HG02642 (cell line): Measurements from ENCODE around the gene PRR7.

Experiments
- ATAC-seq: cut with Tn5 transposase; IDR thresholded peaks from one replicate; pipeline ENCODE4 v1.9.1; 2021; ENCODE audit warnings: mild to moderate bottlenecking; ENCODE audit not compliant: unreplicated experiment, poor library complexity

PRR7 gene

DNA sequence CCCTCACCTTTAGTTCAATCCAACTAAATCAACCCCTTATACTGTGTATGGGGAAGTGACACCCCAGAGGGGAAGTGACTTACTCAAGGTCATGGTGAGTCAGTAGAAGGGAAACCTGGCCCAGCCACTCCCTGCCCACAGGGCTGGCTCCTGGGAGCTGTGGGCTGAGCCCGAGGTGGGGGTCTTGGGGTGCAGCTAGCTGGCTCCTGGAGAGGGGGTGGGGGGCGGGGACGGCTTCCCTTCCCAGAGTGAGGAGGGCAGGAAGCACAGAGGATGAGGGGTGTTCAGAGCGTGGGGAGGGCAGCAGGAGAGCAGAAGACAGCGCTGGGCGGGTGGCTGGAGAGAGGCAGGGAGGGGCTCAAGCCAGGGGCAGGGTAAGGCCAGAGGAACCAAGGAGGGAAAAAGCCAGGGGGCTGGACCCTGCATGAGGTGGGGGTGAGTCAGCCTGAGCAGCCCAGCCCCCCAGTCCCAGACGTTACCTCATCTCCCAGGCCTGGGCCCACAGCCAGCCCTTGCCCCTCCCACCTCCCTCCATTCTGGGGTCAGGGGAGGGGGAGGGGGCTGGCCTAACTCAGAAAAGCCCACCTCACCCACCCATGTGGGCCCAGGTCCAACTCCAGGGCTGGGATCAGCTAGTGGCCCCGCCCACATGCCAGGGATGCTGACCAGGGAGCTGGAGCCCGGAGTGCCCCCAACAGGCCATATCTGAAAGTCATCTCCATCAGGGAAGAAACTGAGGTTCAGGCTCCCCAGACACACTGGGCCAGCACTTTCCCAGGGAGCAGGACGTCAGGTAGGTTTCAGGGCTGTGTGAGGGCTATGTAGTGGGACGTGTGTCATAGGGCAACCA is 48.0 kb downstream of the PRR7 start:
- no peak for ATAC-seq

DNA sequence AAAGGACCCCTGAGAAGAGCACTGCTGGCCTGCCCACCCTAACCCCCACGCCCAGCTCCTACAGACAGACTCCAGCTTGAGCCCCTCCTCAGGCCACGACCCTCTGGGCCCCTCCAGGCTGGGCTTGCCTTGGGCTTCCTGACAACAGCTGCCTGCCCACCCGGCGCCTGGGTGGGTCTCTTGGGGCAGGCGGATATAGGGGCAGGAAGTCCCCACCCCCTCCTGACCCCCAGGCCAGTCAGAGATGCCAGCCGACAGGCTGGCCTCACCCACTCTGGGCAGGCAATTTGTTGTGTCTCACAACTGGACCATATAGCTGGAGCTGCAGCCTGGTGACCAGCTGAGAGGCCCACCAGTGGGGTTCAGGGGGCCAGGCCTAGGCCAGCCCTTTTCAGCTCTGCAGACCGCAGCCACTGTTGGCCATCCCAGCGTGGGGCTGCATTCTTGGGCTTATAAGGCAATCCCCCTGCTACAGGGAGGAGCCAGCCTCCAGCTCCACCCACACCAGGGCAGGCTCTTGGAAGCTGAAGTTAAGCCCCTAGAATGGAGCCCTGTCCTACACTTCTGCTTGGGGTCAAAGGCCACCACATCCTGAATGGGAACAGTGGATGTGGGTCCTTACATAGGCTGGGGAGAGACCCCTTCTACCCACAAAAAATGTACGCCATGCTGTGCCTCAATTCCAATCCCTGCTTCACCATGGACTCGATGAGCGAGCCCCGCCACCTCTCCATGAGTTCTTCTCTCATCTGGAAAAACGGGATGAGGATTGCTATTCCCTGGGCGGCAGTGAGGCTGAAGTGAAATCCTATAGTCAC is 48.8 kb downstream of the PRR7 start:
- ATAC-seq: no peak

DNA sequence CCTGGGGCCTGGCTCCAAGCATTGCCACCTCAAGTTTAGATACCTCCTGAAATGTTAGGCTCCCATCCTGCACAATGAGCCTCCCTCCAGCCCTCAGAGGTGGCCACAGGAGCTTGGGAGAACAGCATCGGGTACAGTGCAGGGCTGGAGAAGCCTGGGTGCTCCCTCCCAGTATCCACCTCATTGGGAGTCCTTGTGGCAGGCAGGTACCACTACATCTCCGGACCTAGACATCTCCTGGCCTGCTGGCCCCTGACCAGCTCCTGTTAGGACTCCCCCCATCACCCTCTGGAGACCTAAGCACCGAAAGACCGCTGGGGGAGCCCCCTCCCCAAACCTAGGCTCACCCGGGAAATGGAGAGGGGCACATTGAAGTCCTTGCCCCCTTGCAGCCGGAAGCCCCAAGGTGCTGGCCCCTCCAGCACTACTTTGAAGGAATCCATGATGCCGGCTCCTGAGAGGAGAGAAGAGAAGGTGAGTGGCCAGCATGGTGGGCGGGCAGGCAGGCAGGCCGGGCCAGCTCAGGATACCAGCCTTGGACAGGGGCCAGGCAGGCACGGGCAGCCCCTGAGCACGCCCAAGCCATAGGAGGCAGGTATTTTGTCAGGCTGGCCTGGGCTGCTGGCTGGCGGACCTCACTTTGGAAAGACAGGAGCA is 49.6 kb downstream of the PRR7 start:
- ATAC-seq: no peak

DNA sequence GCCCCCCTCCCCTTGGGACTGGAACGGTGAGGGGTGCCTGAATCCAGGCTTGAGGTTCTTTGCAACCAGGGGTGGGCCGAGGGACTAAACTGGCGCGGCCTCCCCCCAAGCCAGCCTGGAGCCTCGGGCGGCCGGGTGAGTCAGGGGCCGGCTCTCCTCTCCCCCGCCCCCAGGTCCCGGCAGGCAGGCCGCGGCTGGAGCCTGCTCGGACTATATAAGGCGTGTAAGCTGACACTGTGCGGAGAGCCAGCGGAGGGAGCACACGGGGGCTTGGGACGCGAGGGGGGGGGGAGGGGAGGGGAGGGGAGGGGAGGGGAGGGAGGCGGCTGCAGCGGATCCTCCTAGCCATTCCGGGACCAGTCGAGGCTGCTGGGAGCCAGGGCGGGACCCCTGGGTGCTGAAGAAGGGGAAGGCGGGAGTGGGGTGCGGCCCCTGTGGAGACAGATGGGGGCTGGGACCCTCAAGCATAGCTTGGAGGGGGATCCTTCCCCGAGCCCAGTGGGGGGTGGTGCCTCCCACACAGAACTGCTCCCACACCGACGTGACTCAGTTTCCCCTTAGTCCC is 50.2 kb downstream of the PRR7 start:
- ATAC-seq: no peak

DNA sequence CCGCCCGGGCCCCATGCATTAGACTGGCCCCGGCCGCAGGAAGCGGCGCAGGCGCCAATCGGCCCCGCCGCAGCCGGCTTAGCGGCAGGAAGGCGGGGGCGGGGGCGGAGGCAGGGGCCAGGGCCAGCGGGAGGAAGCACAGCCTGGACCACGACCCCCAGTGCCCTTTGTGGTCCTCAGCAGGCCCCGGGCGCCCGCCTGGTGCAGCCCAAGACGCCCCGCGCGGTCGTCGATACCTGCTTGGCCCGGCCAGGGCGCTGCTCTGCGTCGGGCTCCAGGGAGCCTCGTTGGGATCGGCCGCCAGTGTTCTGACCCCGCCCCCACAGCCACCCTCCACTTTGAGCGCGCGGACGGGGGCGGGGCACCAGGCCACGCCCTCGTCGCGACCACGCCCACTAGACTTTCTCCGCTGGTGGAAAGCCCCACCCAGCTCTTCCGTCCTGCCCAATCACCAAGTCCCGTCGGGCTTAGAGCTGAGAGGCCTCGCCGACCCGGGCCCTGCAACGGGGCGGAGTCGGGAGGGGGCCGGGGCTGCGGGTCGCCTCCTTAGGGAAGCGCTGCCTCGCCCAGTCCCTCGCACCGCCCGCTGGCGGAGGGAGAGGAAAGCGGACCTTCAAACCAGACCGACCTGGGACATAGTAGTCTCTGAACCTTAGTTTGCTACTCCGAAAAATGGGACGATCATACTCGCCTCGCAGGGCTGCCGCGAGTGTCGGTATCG is 50.8 kb downstream of the PRR7 start, which contains the start of gene PDLIM7:
Gene PDLIM7 (minus strand): TSS at position 313 of the 721 bp plus-strand sequence. CDS start 1,092 bp downstream, outside the sequence.
- peak; percentile 77 for ATAC-seq

DNA sequence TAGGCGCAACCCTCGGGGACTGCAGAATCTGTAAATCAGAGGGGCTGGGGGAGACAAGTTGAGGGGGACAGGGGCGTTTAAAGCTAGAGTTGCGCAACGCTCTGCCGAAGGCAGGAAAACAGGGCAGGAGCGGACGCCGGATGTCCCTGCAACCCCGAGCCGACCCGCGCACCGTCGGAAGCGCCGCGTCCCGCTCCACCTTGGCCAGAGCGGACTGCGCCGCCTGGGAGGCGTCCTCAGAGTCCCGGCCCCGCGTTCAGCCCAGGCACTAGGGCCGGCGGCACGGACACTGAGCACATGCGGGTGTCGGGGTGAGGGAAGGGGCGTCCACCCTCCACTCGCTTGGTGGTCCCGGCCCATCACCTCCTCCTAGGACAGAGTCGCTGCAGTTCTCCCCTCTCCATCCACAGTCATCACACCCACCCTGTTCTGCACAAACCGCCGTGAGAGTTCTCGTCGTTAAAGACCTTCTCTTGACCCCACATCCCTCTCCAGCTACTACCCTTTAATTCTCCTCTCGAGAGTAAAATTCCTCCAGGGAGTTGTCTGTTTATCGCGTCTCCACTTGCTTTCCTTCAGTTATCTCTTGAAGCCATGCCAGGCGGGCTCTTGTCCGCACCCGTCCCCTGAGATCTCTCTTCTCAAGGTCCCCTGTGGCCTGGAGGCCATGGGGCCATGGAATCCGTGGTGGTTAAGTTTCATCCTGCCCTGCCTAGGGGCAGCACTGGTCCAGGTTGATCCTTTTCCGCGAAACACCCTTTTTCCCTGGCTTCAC is 51.6 kb downstream of the PRR7 start:
- ATAC-seq: peak; percentile 1

DNA sequence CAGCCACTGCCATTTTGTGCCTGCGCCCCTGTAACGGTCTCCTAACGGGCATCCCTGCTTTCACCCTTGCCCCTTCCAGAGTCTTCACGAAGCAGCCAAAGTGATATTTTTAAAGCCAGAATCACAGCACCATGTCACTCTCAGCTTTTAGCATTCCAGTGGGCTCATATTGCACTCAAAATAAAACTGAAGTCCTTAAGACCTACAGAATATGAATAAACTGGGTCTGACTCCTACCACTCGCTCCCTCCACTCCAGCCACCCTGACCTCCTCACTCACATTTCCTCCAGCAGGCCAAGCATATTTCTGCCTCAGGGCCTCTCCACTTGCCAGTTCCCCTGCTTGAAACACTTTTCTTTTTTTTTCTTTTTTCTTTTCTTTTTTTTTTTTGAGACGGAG is 53.2 kb downstream of the PRR7 start:
- no peak for ATAC-seq

DNA sequence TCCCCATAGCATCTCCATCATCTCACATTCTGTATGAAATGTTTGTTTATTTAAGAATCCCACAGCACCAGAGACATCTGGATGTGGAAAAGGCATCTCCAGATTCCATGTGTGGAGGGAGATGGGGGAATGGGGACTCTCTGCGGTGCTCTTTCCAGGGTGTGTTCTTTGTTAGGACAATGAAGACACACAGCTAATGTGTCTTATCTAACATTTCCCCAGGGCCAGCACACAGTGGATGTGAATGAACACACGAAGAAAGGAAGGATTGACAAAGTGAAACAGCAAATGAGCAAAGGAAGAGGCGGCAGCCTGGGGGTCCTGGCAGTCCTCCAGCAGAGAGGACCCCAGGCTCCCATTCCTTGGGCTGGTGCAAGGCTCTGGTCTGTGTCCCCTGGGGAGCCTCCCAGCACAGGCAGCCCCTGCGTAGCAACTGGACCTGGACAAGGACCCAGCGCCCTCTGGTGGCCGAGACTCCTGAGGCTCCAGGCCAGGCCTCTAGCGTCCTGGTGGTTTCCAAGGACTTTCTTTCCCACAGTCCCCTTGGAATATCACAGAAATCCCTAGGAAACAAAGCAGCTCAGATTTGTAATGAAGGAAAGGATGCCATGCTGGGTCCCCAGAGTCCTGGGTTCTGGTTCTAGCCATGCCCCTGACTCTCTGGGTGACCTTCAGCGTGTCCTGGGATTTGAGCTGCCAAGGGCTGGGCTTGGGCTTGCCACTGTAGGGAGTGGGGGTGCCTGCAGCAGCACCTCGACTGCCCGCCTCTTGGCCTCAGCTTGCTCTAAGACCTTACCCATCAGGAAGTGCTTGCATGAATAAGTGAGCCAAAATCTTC is 54.3 kb downstream of the PRR7 start:
- ATAC-seq: peak; percentile 23

DNA sequence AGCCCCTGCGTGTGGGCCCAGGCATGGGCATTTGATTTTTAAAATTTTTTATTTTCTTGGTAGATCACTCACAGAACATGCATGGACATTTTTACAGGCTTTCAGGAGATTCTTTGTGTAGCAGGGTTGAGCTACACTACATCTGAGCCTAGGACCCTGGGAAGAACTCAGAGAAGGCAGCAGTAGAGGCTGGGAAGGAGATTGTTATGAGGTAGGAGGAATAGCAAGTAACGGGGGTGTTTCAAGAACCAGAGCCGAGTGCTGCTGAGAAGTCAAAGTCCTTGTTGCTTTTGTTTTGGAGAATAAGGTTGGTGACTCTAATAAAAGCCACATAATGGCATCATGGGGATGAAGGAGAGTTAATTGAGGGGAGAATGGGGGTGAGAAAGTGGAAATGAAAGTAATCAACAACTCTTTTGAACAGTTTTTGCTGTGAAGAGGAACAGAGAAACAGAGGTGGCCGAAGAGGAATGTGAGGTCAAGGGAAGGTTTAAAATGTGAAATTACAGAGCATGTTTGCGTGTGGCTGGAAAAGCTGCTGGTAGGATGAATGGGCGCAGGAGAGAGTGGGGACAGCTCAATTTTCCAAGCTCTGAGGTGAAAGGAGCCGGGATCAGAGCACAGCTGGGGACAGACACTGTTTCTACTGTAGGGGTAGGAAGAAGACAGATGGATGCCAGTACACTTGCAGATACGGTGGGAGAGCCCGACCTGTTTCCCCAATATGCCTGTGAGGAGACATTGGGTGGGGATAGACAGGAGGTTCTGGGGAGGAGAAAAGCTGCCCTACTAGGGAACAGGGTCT is 55.5 kb downstream of the PRR7 start:
- ATAC-seq: no peak

DNA sequence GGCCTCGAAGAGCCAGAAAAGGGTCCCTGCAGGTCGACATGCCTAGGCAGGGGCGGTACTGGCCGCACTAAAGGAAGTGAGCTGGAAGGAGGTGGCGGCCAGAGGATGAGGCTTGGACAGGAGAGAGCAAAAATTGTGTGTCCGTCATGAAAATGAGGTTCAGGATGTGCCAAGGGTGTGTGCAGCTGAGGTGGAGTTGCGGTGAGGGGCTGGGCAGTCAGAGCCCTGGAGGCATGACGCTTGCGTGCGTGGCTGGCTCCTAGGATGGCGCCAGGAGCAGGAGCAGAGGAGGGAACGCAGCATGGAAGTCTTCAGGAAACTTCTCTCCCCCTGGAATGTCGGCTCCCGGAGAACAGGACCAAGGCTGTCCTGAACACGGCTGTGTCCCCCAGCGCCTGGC is 56.3 kb downstream of the PRR7 start:
- ATAC-seq: no peak

DNA sequence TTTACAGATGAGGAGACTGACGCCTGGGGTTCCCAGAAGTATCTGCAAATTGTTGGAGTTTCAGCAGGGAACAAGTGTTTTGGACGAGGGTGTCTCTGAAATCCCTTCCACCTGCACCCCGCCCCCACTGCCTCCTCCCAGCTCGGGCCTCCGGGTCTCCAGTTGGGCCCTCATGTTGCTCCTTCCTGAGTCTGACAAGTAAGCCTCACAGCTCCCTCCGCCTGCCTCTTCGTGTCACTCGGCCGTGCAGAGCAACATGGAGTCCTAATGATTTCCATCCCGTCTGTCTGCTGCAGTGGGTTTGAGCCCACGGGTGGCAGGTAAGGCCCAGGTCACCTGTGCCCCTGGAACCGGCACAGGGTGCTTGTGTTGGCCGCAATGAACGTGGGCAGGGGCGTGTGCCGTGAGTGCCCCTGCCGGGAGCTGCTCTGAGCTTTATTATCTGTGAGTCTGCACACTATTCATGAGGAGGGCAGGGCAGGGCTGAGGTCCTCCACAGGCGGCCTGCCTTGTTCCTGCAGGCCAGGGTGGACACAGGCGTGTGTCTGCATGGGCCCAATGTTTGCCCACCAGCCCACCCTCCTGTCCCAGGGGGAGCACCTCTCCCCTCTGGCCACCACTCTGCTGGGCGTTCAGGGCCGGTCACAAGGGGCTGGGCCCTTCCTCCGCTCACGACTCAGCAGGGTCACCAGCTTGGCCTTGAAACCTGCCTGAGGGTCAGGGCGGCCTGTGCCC is 56.9 kb downstream of the PRR7 start:
- no peak for ATAC-seq

DNA sequence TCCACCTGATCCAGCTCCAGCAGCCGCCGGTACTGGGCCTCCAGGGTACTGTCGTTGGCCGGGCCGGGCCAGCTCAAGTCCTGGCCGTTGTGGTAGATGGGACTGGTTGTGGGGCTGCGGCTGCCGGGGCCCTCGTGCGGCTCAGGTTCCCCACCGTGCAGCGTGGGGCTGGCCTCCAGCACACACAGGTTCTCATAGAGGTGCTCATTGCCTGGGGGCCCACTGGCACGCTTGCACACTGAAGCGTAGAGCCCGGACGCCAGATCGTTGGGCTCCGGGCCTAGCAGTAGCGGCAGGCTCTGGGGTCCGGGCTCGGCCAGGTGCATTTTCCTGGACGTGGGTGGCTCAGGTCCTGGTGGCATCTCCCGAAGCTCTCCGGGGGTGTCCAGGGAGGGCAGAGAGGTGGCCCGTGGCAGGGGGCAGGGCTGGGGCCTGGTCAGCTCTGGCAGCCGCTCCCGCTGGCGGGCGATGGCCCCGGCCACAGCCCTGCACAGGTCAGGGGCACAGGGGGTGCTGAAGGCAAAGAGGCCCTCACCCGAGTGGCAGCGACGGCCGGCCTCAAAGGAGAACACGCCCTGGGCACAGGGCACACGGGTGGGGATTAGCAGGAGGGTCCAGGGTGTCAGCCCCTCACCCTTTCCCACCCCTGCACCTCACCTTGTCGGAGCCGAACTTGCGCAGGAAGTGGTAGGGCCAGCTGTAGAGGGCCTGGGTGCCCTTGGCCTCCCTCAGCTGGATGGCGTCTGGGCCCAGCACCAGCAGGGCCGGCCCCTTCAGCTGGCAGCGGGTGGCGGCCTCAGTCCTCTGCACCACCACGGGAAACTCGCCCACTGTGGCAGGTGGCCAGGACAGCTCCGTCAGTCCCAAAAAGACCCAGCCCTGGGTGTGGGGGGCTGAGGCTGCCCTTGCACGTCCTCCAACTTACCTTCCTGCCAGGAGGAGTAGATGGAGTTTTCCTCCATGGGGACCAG is 57.8 kb downstream of the PRR7 start:
- no peak for ATAC-seq

DNA sequence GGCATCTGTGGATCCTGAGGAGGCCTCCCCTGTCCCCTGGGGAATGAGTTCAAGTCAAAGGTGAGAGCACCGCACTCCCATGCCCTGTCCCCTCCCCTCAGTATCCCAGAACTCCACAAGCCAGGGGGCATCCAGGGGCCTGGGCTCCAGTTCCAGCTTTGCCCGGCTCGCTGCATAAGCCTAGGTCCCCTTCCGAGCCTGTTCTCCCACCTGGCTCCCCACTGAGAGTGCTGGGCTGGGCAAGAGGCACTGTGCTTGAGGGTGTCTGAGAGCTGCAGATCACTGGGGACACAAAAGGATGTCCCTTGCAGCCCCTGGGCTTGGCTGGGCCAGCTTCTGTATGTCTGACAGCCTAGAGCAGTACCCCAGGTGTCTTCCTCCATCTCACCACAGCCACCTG is 58.5 kb downstream of the PRR7 start:
- no peak for ATAC-seq
